HG03442 (cell line): ENCODE measurements around the gene MAPK14.
"Not testable (repeated sequence)": the region's sequence is repeated elsewhere in the genome, so short reads cannot be mapped to it uniquely, and the experiment has no call there.

Experiments used
- ATAC-seq: cut with Tn5 transposase; IDR thresholded peaks from one replicate; pipeline ENCODE4 v1.9.1; 2021; ENCODE audit warnings: mild to moderate bottlenecking, moderate library complexity; ENCODE audit not compliant: unreplicated experiment

The MAPK14 gene

GRCh38 chr6:36067374-36068011, 39.9 kb downstream of the MAPK14 start:
- ATAC-seq, result no peak

GRCh38 chr6:36068012-36068392, 40.4 kb downstream of the MAPK14 start:
- ATAC-seq, result no peak

GRCh38 chr6:36068586-36068985, 41.0 kb downstream of the MAPK14 start:
- ATAC-seq, result no peak

- ATAC-seq, result no peak
Observed at GRCh38 chr6:36069573-36069972, 42.0 kb downstream of the MAPK14 start.

GRCh38 chr6:36070252-36070651, 42.6 kb downstream of the MAPK14 start:
- no peak for ATAC-seq

GRCh38 chr6:36071281-36071680, 43.7 kb downstream of the MAPK14 start:
- no peak for ATAC-seq

GRCh38 chr6:36071714-36072113, 44.1 kb downstream of the MAPK14 start:
- no peak for ATAC-seq

- no peak for ATAC-seq
Observed at GRCh38 chr6:36072681-36073080, 45.1 kb downstream of the MAPK14 start.

- ATAC-seq, result no peak
Observed at GRCh38 chr6:36073587-36073986, 46.0 kb downstream of the MAPK14 start.

- no peak for ATAC-seq
Observed at GRCh38 chr6:36075656-36076055, 48.0 kb downstream of the MAPK14 start.

GRCh38 chr6:36076178-36077063, 48.8 kb downstream of the MAPK14 start:
- ATAC-seq, result no peak

- ATAC-seq, result no peak
Observed at GRCh38 chr6:36078159-36078558, 50.6 kb downstream of the MAPK14 start.

- ATAC-seq, result no peak
Observed at GRCh38 chr6:36079601-36080000, 52.0 kb downstream of the MAPK14 start.

- no peak for ATAC-seq
Observed at GRCh38 chr6:36082318-36082717, 54.7 kb downstream of the MAPK14 start.

GRCh38 chr6:36083446-36083845, 55.8 kb downstream of the MAPK14 start:
- no peak for ATAC-seq

GRCh38 chr6:36088204-36088603, 60.6 kb downstream of the MAPK14 start:
- not testable (repeated sequence) for ATAC-seq

- ATAC-seq, result no peak
Observed at GRCh38 chr6:36089048-36089447, 61.4 kb downstream of the MAPK14 start.

- no peak for ATAC-seq
Observed at GRCh38 chr6:36094238-36094637, 66.6 kb downstream of the MAPK14 start.

GRCh38 chr6:36094753-36095496, 67.3 kb downstream of the MAPK14 start:
- ATAC-seq, result peak; percentile 61

GRCh38 chr6:36095497-36096391, 68.1 kb downstream of the MAPK14 start:
- no peak for ATAC-seq
